AG10803 (cell line): ENCODE results near the gene RIMBP3C.
"Not testable (repeated sequence)": the region's sequence is repeated elsewhere in the genome, so short reads cannot be mapped to it uniquely, and the experiment has no call there.

Source experiments
- DNase-seq: peaks from one replicate; pipeline ENCODE4 v3.0.0; 2010; ENCODE audit warnings: low read depth
- H3K4me3 ChIP-seq: 2 replicates; pipeline ENCODE4 v1.5.1; 2011; ENCODE audit warnings: mild to moderate bottlenecking, low read length, control low read depth
- CTCF ChIP-seq: conservative IDR thresholded peaks from 2 replicates; pipeline ENCODE4 v1.5.1; 2011; ENCODE audit warnings: mild to moderate bottlenecking, low read length, control low read depth, inconsistent platforms

The RIMBP3C gene

DNA sequence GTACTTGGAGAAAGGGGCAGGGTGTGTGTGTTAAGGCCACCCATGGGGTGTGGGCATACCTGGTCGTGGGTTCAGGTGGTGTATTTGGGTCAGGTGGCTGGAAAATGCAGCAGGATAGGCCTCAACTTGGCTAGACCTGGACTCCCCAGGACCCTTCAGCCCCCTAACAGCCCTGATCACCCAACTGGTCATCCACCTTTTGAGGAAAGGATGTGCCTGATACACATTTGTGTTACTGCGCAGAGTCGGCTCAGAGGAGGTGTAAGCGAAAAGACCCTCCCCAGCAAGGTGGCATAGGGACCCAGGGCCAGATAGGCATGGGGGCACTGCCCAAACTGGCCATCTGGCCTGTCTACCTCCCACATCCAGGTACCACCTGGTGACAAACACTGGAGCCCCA is at the start of gene RIMBP3C:
Gene RIMBP3C (minus strand): TSS at position 101 of the 400 bp plus-strand sequence. CDS start 485 bp downstream, outside the sequence.
- not testable (repeated sequence) for H3K4me3 ChIP-seq, DNase-seq

DNA sequence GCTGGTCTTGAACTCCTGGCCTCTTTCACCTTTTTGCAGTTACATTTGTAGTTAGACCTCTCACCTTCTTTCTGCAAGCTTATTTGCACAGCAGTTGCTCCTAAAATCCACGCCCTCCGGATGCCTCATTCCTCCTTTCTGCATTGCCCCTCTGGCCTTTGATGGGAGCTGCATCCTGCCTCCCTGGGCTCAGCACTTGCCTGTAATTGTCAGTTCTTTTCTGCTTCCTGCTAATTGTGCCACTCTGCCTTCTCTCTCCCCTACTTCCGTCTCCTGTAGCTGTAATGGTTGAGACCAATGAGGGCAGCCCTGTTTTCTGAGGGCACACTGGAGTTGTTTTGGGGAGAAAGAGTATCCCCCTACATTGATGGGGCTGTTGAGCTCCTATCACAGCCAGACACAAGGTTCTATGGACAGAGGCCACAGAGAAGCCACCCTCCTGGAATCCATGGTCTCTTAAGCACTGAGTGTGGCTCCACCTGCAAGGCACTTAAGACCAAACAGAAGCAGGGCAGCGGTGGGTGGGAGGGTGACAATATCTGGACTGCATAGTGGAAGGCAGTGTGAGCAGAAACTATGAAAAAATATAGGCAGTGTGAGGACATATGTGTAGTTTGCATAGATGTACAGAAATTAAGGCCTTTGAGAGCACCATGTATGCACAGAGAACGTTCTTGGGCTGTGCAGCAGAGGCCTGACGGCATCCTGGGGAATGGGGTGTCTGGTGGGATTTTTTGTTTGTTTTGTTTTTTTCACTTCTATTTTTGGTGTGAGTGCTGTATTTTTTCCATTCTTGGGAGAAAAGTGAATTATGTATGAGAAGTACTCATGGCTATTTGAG is 48.0 kb upstream of the RIMBP3C start:
- no peak overlapping the region for H3K4me3 ChIP-seq
- DNase-seq: no peak
- no peak for TF ChIP-seq CTCF

GRCh38 chr22:21598302-21598701 is 47.0 kb upstream of the RIMBP3C start:
- no peak overlapping the region for H3K4me3 ChIP-seq
- TF ChIP-seq CTCF: no peak
- DNase-seq: no peak

DNA sequence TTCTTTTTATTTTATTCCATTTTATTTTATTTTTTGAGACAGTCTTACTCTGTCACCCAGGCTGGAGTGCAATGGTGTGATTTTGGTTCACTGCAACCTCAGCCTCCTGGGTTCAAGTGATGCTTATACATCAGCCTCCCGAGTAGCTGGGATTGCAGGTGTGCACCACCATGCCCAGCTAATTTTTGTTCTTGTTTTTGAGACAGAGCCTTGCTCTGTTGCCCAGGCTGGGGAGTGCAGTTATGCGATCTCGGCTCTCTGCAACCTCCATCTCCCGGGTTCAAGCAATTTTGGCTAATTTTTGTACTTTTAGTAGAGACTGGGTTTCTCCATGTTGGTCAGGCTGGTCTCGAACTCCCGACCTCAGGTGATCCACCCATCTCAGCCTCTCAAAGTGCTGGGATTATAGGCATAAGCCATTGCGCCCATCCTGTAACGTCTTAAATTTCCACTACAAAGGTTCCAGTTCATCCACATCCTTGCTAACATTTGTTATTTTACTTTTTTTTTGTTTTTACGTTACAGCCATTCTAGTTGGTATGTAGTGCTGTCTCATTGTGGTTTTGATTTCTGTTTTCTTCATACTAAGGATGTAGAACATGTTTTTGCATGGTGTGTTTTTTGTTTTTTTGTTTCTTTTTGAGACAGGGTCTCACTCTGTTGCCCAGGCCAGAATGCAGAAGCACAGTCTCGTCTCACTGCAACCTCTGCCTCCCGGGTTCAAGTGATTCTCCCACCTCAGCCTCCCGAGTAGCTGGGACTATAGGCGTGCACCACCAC is 45.3 kb upstream of the RIMBP3C start:
- H3K4me3 ChIP-seq, DNase-seq: not testable (repeated sequence)

GRCh38 chr22:21594865-21595452 is 43.7 kb upstream of the RIMBP3C start:
- H3K4me3 ChIP-seq: no peak overlapping the region
- no peak for TF ChIP-seq CTCF

GRCh38 chr22:21593406-21594232 is 42.4 kb upstream of the RIMBP3C start:
- no peak for DNase-seq
- 0 out of 2 replicates have a peak, but pooled peaks have one; percentile 6 for TF ChIP-seq CTCF
- H3K4me3 ChIP-seq: no peak overlapping the region

More at GRCh38 chr22:21594865-21595452, 43.7 kb upstream of the RIMBP3C start:
- no peak for DNase-seq

DNA sequence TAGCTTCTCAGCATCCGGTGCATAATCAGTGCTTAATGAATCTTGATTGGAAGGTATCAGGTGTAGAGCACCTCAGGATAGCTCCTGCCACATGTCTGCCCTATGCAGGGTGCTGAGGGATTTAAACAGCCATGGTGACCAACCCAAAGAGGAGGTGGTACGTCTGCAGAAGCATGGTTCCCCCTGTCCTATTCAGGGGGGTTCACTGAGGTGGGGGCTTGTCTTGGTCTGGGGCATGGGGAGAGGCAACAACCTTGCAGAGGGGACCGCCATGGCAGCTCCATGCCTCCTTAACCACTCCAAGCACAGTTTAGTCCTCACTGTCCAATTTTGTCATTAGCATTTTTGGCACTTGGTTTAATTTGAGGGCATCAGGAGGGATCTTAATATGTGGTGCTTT is 41.2 kb upstream of the RIMBP3C start:
- no peak for DNase-seq
- no peak overlapping the region for H3K4me3 ChIP-seq
- TF ChIP-seq CTCF: no peak
